CD4-positive, alpha-beta memory T cell (primary cell): ENCODE data around the gene USP50. TPM values are rescaled to one million over a fixed set of nuclear protein-coding genes. Genes with fewer than 3 reads are reported as not detected.

ENCODE experiments used
- CTCF ChIA-PET: fragments of 350-600 bp; sonication (Branson Sonifier 250); formaldehyde crosslinking; loops from one replicate; lab custom pipeline; 2021; ENCODE audit warnings: inconsistent platforms; ENCODE audit not compliant: partially characterized antibody; lab: Charles Lee
- POLR2A ChIA-PET: fragments of 350-600 bp; sonication (Branson Sonifier 250); formaldehyde crosslinking; loops from one replicate; lab custom pipeline; 2021; ENCODE audit not compliant: partially characterized antibody; lab: Charles Lee
- DNase-seq, 5 donors: peaks; one replicate each; pipeline versions ENCODE4 v3.0.0 to v3.0.0-alpha.2; 2020 to 2022; ENCODE audit warnings: mixed read lengths in 1 of 5
- H3K27ac ChIP-seq: one replicate; pipeline ENCODE4 v1.7.0; 2013; ENCODE audit warnings: low read depth, low read length
- H3K27me3 ChIP-seq: 2 replicates; pipeline ENCODE4 v1.7.0; 2013; ENCODE audit warnings: mild to moderate bottlenecking, low read length, moderate library complexity; ENCODE audit not compliant: insufficient read depth
- H3K36me3 ChIP-seq: 2 replicates; pipeline ENCODE4 v1.7.0; 2013; ENCODE audit warnings: mild to moderate bottlenecking, low read length, moderate library complexity; ENCODE audit not compliant: insufficient read depth
- H3K4me1 ChIP-seq: 2 replicates; pipeline ENCODE4 v1.7.0; 2013; ENCODE audit warnings: mild to moderate bottlenecking, low read length, moderate library complexity; ENCODE audit not compliant: insufficient read depth
- H3K4me3 ChIP-seq, 2 donors: one replicate each; pipeline ENCODE4 v1.7.0; 2013; ENCODE audit warnings: low read length in 2 of 2, mild to moderate bottlenecking in 1 of 2
- H3K9me3 ChIP-seq, 2 donors: one replicate each; pipeline ENCODE4 v1.7.0; 2013; ENCODE audit warnings: low read length in 2 of 2, control low read depth in 1 of 2; ENCODE audit not compliant: control insufficient read depth in 1 of 2
- H3K27ac Mint-ChIP-seq, 7 donors: one replicate each; pipeline ENCODE4 v1.8.0; 2020 to 2021; ENCODE audit warnings: mixed read lengths in 7 of 7, mild to moderate bottlenecking in 6 of 7, inconsistent platforms in 3 of 7, moderate library complexity in 3 of 7
- H3K27me3 Mint-ChIP-seq, 2 donors: one replicate each; pipeline ENCODE4 v1.8.0; 2020 to 2021; ENCODE audit warnings: mixed read lengths in 2 of 2
- H3K36me3 Mint-ChIP-seq, 2 donors: one replicate each; pipeline ENCODE4 v1.8.0; 2020 to 2021; ENCODE audit warnings: mixed read lengths in 2 of 2, inconsistent platforms in 1 of 2, mild to moderate bottlenecking in 1 of 2
- H3K4me1 Mint-ChIP-seq, 4 donors: one replicate each; pipeline ENCODE4 v1.8.0; 2020 to 2021; ENCODE audit warnings: mixed read lengths in 4 of 4, mild to moderate bottlenecking in 1 of 4
- H3K4me3 Mint-ChIP-seq, 8 donors: one replicate each; pipeline ENCODE4 v1.8.0; 2020 to 2021; ENCODE audit warnings: mixed read lengths in 8 of 8, mild to moderate bottlenecking in 7 of 8, moderate library complexity in 6 of 8, inconsistent platforms in 3 of 8
- H3K9me3 Mint-ChIP-seq, 8 donors: one replicate each; pipeline ENCODE4 v1.8.0; 2020 to 2021; ENCODE audit warnings: mixed read lengths in 8 of 8, mild to moderate bottlenecking in 5 of 8, inconsistent platforms in 3 of 8, moderate library complexity in 1 of 8
- intact Hi-C: fragments of 100-400 bp; cut with micrococcal nuclease; formaldehyde crosslinking; loops from one replicate; pipeline ENCODE4 v1.15.1; 2023
- polyA plus RNA-seq, 2 donors: library from polyadenylated mRNA; unstranded; fragments of 300-500 nt; fragmentation: Illumina TruSeq; gene quantifications; one replicate each; pipeline ENCODE4 v1.2.3, GENCODE V29; 2021
- total RNA-seq, 2 experiments: library from RNA; stranded (reverse); gene quantifications; one replicate each; pipeline ENCODE4 v1.2.3, GENCODE V29; 2021

The USP50 gene
- total and polyA plus RNA-seq, 4 experiments from 2014 or later: not detected

- Histone ChIP-seq H3K9me3 (no peaks in the 10 kb centered on the region), H3K4me1 (no peaks in the 10 kb centered on the region), H3K4me3 (no peak overlapping the region), H3K36me3 (peaks cover 10% of the 10 kb centered on the region), H3K27me3 (no peaks in the 10 kb centered on the region), H3K27ac (no peak overlapping the region)
- intact Hi-C loops: no loop called here
- Mint-ChIP-seq H3K27ac (peak overlapping the region in 2 of 7 donors; percentile 6 to 48), H3K36me3 (peaks cover 18 to 46% of the 10 kb centered on the region in 2 donors), H3K4me3 (no peak overlapping the region), H3K27me3 (no peaks in the 10 kb centered on the region), H3K4me1 (peaks cover 0 to 9% (median 6%) of the 10 kb centered on the region in 4 donors), H3K9me3 (no peaks in the 10 kb centered on the region)
- ChIA-PET POLR2A (no interaction called here), CTCF (no interaction called here)
- DNase-seq: no peak
Measured at GRCh38 chr15:50452927-50453326, 93.5 kb downstream of the USP50 start.

Other genes starting within 250 kb of the USP50 start
- 10 to 100 TPM; 15.1 to 17.0 TPM for gene GABPB1, start 191.5 kb downstream of the USP50 start, total RNA-seq
- 10 to 100 TPM; 28.9 to 31.6 TPM for gene GABPB1, start 191.5 kb downstream of the USP50 start, polyA plus RNA-seq
- gene USP8, start 122.3 kb downstream of the USP50 start, total RNA-seq: 10 to 100 TPM; 68.9 to 70.9 TPM
- 10 to 100 TPM; 23.5 to 52.7 TPM for gene USP8, start 122.3 kb downstream of the USP50 start, polyA plus RNA-seq
- gene TRPM7, start 140.1 kb upstream of the USP50 start, total RNA-seq: 10 to 100 TPM; 65.3 to 66.7 TPM
- gene TRPM7, start 140.1 kb upstream of the USP50 start, polyA plus RNA-seq: 10 to 100 TPM; 12.2 to 15.0 TPM
- gene SPPL2A, start 219.0 kb upstream of the USP50 start, total RNA-seq: 10 to 100 TPM; 75.2 to 80.3 TPM
- 100 to 1,000 TPM in 1 of 2 donors, 10 to 100 TPM in 1; 59.9 to 102 TPM for gene SPPL2A, start 219.0 kb upstream of the USP50 start, polyA plus RNA-seq